GM12878 (cell line): Measurements from ENCODE around the gene NKAIN2.

Experiments
- MYC ChIP-seq: IDR thresholded peaks from 2 replicates; pipeline ENCODE4 v1.6.1; 2011; ENCODE audit warnings: mild to moderate bottlenecking, low read length, moderate library complexity, inconsistent platforms; ENCODE audit not compliant: insufficient read depth, insufficient replicate concordance, insufficient read length, severe bottlenecking
- RFX5 ChIP-seq: IDR thresholded peaks from 2 replicates; pipeline ENCODE4 v1.6.1; 2011; ENCODE audit warnings: low read depth, low read length, improper control_type of control experiment
- ZNF274 ChIP-seq: IDR thresholded peaks from one replicate; pipeline ENCODE4 v1.8.0; 2011; ENCODE audit not compliant: insufficient read length, insufficient read depth
- ZNF622 ChIP-seq: fragments of 450-650 bp; IDR thresholded peaks from 2 replicates; pipeline ENCODE4 v1.6.1; 2017; ENCODE audit warnings: mild to moderate bottlenecking, inconsistent platforms
- TF ChIP-seq, protein P1 (sequence below), 3 experiments: IDR thresholded peaks in 2 of 3; conservative IDR thresholded peaks in 1 of 3; 2 replicates each; pipeline ENCODE4 v1.5.1; 2011; ENCODE audit warnings: low read depth in 3 of 3, low read length in 3 of 3, mild to moderate bottlenecking in 3 of 3, control low read depth in 2 of 3, moderate library complexity in 2 of 3, inconsistent platforms in 1 of 3, mixed read lengths in 1 of 3; ENCODE audit not compliant: control insufficient read depth in 2 of 3, insufficient read depth in 1 of 3; ENCODE audit errors: extremely low read depth in 1 of 3
- TF ChIP-seq, protein P2 (sequence below): fragments of 450-650 bp; IDR thresholded peaks from 2 replicates; pipeline ENCODE4 v1.6.1; 2016; ENCODE audit warnings: mild to moderate bottlenecking
- TF ChIP-seq, protein P3 (sequence below): IDR thresholded peaks from 2 replicates; pipeline ENCODE4 v1.6.1; 2012; ENCODE audit warnings: low read depth, low read length, improper control_type of control experiment

DNA sequence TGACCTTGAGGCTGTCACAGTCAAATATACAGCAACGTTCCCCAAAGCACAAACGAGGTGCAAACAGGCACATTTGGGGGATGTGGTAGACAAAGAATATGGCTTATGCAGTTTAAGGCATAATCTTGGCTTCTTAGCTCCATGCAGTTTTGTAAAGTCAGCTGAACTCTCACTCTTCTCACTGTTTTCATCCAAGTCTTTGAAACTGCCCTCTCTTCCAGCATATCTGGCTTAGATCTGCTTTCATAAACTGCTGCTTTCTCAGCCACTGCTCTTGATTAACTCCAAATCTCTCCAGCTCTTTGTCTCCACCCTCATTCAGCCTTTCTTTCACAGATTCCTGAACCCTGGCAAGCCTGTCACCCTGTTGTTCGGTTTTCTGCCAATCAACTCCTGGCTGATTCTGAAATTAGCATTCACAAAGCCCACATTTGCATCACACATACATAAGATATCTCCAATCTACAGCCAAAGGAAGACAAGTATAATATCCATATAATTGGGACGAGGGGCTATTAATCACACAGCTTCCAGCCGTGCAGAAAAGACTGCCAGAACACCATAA, 857.5 kb downstream of the NKAIN2 start:
- TF ChIP-seq, protein P1, sequence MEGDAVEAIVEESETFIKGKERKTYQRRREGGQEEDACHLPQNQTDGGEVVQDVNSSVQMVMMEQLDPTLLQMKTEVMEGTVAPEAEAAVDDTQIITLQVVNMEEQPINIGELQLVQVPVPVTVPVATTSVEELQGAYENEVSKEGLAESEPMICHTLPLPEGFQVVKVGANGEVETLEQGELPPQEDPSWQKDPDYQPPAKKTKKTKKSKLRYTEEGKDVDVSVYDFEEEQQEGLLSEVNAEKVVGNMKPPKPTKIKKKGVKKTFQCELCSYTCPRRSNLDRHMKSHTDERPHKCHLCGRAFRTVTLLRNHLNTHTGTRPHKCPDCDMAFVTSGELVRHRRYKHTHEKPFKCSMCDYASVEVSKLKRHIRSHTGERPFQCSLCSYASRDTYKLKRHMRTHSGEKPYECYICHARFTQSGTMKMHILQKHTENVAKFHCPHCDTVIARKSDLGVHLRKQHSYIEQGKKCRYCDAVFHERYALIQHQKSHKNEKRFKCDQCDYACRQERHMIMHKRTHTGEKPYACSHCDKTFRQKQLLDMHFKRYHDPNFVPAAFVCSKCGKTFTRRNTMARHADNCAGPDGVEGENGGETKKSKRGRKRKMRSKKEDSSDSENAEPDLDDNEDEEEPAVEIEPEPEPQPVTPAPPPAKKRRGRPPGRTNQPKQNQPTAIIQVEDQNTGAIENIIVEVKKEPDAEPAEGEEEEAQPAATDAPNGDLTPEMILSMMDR (IDR thresholded peaks at IDR 0.05 in 2 of 3, conservative IDR thresholded peaks at IDR 0.05 in 1 of 3; ENCODE audit: control insufficient read depth in 2 of 3, extremely low read depth in 1 of 3, insufficient read depth in 1 of 3, low read depth in 3 of 3, low read length in 3 of 3) = no peak
- TF ChIP-seq ZNF622 (no peak), ZNF274 (no peak), MYC (no peak), RFX5 (no peak)
- TF ChIP-seq, protein P2, sequence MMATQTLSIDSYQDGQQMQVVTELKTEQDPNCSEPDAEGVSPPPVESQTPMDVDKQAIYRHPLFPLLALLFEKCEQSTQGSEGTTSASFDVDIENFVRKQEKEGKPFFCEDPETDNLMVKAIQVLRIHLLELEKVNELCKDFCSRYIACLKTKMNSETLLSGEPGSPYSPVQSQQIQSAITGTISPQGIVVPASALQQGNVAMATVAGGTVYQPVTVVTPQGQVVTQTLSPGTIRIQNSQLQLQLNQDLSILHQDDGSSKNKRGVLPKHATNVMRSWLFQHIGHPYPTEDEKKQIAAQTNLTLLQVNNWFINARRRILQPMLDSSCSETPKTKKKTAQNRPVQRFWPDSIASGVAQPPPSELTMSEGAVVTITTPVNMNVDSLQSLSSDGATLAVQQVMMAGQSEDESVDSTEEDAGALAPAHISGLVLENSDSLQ = no peak
- TF ChIP-seq, protein P3, sequence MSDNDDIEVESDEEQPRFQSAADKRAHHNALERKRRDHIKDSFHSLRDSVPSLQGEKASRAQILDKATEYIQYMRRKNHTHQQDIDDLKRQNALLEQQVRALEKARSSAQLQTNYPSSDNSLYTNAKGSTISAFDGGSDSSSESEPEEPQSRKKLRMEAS = no peak
